Liver (tissue), 2 donors: ENCODE data around the gene NFIB.

Source experiments
- EGR1 ChIP-seq, 2 donors: IDR thresholded peaks; 2 replicates each; pipeline ENCODE4 v1.6.1; 2016 to 2018; ENCODE audit warnings: antibody characterized with exemption in 2 of 2, low read depth in 2 of 2
- YY1 ChIP-seq: IDR thresholded peaks from 2 replicates; pipeline ENCODE4 v1.6.1; 2016; ENCODE audit warnings: antibody characterized with exemption, mild to moderate bottlenecking
- TF ChIP-seq, protein P1 (sequence below): IDR thresholded peaks from 2 replicates; pipeline ENCODE4 v1.6.1; 2016; ENCODE audit warnings: antibody characterized with exemption
- donor health status: healthy.

- TF ChIP-seq YY1 (no peak), EGR1 (IDR thresholded peaks at IDR 0.05; ENCODE audit: low read depth in 2 of 2) (no peak)
- TF ChIP-seq, protein P1, sequence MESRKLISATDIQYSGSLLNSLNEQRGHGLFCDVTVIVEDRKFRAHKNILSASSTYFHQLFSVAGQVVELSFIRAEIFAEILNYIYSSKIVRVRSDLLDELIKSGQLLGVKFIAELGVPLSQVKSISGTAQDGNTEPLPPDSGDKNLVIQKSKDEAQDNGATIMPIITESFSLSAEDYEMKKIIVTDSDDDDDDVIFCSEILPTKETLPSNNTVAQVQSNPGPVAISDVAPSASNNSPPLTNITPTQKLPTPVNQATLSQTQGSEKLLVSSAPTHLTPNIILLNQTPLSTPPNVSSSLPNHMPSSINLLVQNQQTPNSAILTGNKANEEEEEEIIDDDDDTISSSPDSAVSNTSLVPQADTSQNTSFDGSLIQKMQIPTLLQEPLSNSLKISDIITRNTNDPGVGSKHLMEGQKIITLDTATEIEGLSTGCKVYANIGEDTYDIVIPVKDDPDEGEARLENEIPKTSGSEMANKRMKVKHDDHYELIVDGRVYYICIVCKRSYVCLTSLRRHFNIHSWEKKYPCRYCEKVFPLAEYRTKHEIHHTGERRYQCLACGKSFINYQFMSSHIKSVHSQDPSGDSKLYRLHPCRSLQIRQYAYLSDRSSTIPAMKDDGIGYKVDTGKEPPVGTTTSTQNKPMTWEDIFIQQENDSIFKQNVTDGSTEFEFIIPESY: no peak
Observed at GRCh38 chr9:14054096-14054495, 259.8 kb downstream of the NFIB start.
